ENCODE data around the gene NLGN1. TPM values are rescaled to one million over a fixed set of nuclear protein-coding genes. Genes with fewer than 3 reads are reported as not detected.
A peak's percentile ranks its signal among the peaks of the same experiment; 100 is the strongest.

NLGN1 gene
- total RNA-seq, 2 donors from 2014 or later, result 1.3 to 2.4 TPM

- Histone ChIP-seq H3K27ac (no peak overlapping the region), H3K9me3 (no peaks in the 10 kb centered on the region), H3K4me1 (peaks cover 0 to 12% of the 10 kb centered on the region in 2 donors), H3K27me3 (no peaks in the 10 kb centered on the region), H3K36me3 (no peaks in the 10 kb centered on the region), H3K4me3 (no peak overlapping the region)
- DNase-seq (ENCODE audit: low spot score), result no peak
- no peak for TF ChIP-seq CTCF (IDR thresholded peaks at IDR 0.05)
Observed at GRCh38 chr3:174198199-174198598, 800.7 kb downstream of the NLGN1 start.

- TF ChIP-seq CTCF (IDR thresholded peaks at IDR 0.05), result no peak
- Histone ChIP-seq H3K27ac (no peak overlapping the region), H3K4me1 (peaks cover 0 to 12% of the 10 kb centered on the region in 2 donors), H3K27me3 (no peaks in the 10 kb centered on the region), H3K36me3 (no peaks in the 10 kb centered on the region), H3K9me3 (no peaks in the 10 kb centered on the region), H3K4me3 (no peak overlapping the region)
- no peak for DNase-seq (ENCODE audit: low spot score)
Observed at GRCh38 chr3:174199696-174200095, 802.2 kb downstream of the NLGN1 start.

- H3K27ac ChIP-seq, result peak overlapping the region in 1 of 2 donors; percentile 12
- TF ChIP-seq CTCF (IDR thresholded peaks at IDR 0.05), result no peak
Observed at GRCh38 chr3:174202116-174202515, 804.6 kb downstream of the NLGN1 start.

GRCh38 chr3:174202561-174202960, 805.0 kb downstream of the NLGN1 start:
- Histone ChIP-seq H3K27ac (peak overlapping the region in 1 of 2 donors; percentile 12), H3K9me3 (no peaks in the 10 kb centered on the region), H3K4me1 (peaks cover 0 to 12% of the 10 kb centered on the region in 2 donors), H3K36me3 (no peaks in the 10 kb centered on the region), H3K27me3 (no peaks in the 10 kb centered on the region), H3K4me3 (no peak overlapping the region)
- no peak for DNase-seq (ENCODE audit: low spot score)
- no peak for TF ChIP-seq CTCF (IDR thresholded peaks at IDR 0.05)

More at GRCh38 chr3:174202116-174202515, 804.6 kb downstream of the NLGN1 start:
- H3K9me3 ChIP-seq, result no peaks in the 10 kb centered on the region
- peaks cover 0 to 12% of the 10 kb centered on the region in 2 donors for H3K4me1 ChIP-seq
- no peaks in the 10 kb centered on the region for H3K27me3 ChIP-seq
- no peak for DNase-seq (ENCODE audit: low spot score)
- no peaks in the 10 kb centered on the region for H3K36me3 ChIP-seq
- H3K4me3 ChIP-seq, result no peak overlapping the region

GRCh38 chr3:174204765-174205164, 807.2 kb downstream of the NLGN1 start:
- no peak overlapping the region for H3K27ac ChIP-seq
- no peaks in the 10 kb centered on the region for H3K27me3 ChIP-seq
- peaks cover 0 to 12% of the 10 kb centered on the region in 2 donors for H3K4me1 ChIP-seq
- DNase-seq (ENCODE audit: low spot score), result no peak
- H3K36me3 ChIP-seq, result no peaks in the 10 kb centered on the region
- H3K4me3 ChIP-seq, result no peak overlapping the region
- H3K9me3 ChIP-seq, result no peaks in the 10 kb centered on the region
- TF ChIP-seq CTCF (IDR thresholded peaks at IDR 0.05), result no peak

GRCh38 chr3:174206607-174207192, 809.2 kb downstream of the NLGN1 start:
- TF ChIP-seq CTCF (IDR thresholded peaks at IDR 0.05), result no peak
- DNase-seq (ENCODE audit: low spot score), result no peak
- H3K27me3 ChIP-seq, result no peaks in the 10 kb centered on the region
- H3K27ac ChIP-seq, result no peak overlapping the region
- H3K36me3 ChIP-seq, result no peaks in the 10 kb centered on the region
- H3K9me3 ChIP-seq, result no peaks in the 10 kb centered on the region
- no peak overlapping the region for H3K4me3 ChIP-seq
- peaks cover 0 to 7% of the 10 kb centered on the region in 2 donors for H3K4me1 ChIP-seq
